Measurements from ENCODE around the gene SYCE1L.

GRCh38 chr16:77227745-77228144 lies 28.5 kb downstream of the SYCE1L start:
- no peak for TF ChIP-seq POLR2A (IDR thresholded peaks at IDR 0.05)
- TF ChIP-seq CTCF (IDR thresholded peaks at IDR 0.05), result no peak
- no peak for TF ChIP-seq EP300 (IDR thresholded peaks at IDR 0.05)
- TF ChIP-seq POLR2AphosphoS5 (IDR thresholded peaks at IDR 0.05), result no peak
